Stimulated activated CD8-positive, alpha-beta memory T cell treated with anti-CD3 and anti-CD28 coated beads, Interleukin-4, amount 100 ng/mL, for 48 hours (primary cell): ENCODE measurements around the gene RAD9A.
A peak's percentile ranks its signal among the peaks of the same experiment; 100 is the strongest.

ENCODE experiments used
- DNase-seq: peaks from one replicate; pipeline ENCODE4 v3.0.0-alpha.2; 2020

RAD9A gene

DNA sequence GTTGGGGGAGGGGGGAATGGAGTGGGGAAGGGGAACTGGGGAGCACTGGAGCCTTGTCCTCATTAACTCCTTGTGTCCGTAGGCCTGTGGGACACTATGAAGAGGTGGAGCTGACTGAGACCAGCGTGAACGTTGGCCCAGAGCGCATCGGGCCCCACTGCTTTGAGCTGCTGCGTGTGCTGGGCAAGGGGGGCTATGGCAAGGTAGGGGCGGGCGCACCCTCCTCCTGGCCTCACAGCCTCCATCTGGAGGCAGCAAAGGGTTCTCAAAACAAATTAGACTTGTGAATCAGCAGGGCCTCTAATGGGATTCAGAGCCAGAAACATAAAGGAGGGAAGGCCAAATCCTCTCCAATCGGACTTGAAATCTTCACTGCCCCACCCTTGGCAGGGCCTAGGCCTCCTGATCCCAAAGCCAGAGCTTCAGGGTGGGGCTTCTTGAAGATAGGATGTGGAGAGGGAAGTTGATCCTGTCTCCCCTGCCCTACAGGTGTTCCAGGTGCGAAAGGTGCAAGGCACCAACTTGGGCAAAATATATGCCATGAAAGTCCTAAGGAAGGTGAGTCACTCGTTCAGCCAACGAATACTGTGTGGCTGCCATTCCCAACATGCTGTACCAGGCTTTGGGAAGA lies 37.4 kb downstream of the RAD9A start:
- no peak for DNase-seq

GRCh38 chr11:67429722-67430121 lies 37.9 kb downstream of the RAD9A start:
- no peak for DNase-seq

DNA sequence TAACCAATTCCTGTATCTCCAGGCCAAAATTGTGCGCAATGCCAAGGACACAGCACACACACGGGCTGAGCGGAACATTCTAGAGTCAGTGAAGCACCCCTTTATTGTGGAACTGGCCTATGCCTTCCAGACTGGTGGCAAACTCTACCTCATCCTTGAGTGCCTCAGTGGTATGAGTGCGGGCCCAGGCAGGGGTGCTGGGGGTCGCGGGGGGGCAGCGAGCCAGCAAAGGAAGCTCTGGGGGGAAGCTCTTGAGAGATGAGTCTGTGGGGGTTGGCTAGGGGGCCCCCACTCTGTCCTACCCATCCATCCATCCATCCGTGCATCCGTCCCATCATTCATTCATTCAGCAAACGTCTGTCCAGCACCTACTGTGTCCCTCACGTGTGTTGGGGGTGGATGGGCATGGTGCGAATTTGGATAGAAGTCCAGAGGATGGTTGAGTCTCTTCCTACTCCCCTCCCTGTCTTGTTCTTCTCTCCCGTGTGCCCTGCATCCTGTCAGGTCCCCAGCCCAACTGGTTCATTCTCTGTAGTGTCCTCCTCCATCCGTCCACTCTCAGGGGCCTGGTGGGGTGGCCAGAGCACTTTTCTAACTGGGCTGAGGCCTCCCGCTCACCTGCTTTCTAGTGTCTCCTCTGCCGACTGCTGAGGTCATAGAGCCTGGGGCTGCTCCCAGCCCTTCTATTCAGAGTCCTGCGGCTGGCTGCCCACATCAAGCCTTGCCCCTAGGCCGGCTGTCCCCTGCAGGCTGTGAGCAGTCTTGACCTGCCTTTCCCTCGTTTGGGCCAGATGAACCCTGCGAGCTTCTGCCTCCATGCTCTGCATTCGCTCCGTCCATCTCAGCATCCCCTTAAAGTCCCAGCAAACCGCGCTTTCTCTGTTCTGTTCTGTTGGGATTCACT lies 39.8 kb downstream of the RAD9A start:
- no peak for DNase-seq

- no peak for DNase-seq
Observed at GRCh38 chr11:67432655-67433349, 41.0 kb downstream of the RAD9A start.

GRCh38 chr11:67433536-67434394 lies 42.0 kb downstream of the RAD9A start:
- peak; percentile 54 for DNase-seq

GRCh38 chr11:67434395-67434881 lies 42.7 kb downstream of the RAD9A start:
- DNase-seq = peak; percentile 66

GRCh38 chr11:67435031-67435726 lies 43.4 kb downstream of the RAD9A start:
- peak; percentile 68 for DNase-seq

GRCh38 chr11:67435727-67436458 lies 44.1 kb downstream of the RAD9A start:
- no peak for DNase-seq

GRCh38 chr11:67436459-67437081 lies 44.8 kb downstream of the RAD9A start:
- peak; percentile 87 for DNase-seq

GRCh38 chr11:67437082-67437808 lies 45.5 kb downstream of the RAD9A start, which contains the start of gene PTPRCAP:
TSS of gene PTPRCAP (minus strand) at chr11:67437682. CDS start at chr11:67437619, 63 bp downstream.
- DNase-seq = peak; percentile 78

DNA sequence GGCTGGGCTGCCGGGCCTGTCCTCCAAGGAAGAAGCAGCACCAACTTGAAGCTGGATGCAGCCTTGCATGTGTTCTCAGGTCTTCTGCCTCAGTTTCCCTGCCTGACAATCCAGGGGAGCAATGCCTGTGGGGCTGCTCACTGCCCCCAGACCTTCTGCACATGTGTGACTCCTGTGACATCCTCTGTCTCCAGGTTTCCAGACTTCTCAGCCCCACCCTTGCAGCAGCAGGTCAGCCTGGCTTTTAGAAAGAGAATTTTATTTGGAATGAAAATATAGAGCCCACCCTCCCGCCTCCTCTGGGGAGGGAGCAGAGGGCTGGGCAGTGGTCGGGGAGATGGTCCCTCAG lies 46.0 kb downstream of the RAD9A start:
- DNase-seq = no peak

- peak; percentile 88 for DNase-seq
Observed at GRCh38 chr11:67438158-67438902, 46.5 kb downstream of the RAD9A start.

DNA sequence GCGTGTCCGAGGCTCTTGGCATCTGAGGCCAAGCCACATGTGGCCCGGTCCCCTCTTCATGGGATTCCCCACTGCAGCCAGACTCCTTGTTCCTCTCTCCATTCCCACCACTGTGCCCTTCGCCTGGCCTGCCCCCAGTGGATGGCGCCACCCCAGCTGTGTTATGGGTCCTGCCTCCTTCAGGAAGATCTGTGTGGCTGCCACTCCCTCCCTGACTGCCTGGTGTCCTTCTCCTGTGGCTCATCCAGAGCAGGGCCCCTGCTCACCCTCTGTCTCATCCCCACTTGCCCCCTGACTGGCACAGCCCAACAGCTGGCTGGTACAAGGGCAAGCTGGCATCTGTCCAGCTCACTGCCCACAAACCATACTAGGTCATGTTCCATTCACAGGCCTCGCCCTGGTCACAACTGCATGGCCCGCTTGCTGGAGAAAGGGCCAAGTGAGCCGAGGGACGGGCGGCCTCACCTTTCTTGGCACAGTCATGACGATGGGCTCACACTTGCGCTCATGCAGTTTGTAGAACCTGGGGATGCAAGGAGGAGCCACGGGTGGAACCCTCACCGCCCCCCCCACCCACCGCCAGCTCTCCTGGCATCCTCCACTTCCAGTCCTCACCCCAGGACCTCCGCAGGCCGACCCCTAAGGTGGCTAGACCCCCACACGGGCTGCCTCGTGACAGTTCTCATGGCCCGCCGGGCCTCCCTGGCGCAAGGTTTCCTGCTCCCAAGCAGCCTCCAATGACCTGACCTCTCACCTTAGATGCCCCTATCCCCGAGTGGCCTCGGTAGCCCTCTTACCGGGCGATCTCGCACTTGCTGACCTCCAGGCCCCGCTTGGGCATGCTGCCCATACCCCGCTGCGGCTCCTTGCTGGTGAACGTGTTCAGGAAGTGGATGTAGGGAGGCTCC lies 47.8 kb downstream of the RAD9A start:
- peak; percentile 67 for DNase-seq

GRCh38 chr11:67440229-67441097 lies 48.7 kb downstream of the RAD9A start:
- no peak for DNase-seq

GRCh38 chr11:67441098-67441563 lies 49.3 kb downstream of the RAD9A start:
- no peak for DNase-seq

DNA sequence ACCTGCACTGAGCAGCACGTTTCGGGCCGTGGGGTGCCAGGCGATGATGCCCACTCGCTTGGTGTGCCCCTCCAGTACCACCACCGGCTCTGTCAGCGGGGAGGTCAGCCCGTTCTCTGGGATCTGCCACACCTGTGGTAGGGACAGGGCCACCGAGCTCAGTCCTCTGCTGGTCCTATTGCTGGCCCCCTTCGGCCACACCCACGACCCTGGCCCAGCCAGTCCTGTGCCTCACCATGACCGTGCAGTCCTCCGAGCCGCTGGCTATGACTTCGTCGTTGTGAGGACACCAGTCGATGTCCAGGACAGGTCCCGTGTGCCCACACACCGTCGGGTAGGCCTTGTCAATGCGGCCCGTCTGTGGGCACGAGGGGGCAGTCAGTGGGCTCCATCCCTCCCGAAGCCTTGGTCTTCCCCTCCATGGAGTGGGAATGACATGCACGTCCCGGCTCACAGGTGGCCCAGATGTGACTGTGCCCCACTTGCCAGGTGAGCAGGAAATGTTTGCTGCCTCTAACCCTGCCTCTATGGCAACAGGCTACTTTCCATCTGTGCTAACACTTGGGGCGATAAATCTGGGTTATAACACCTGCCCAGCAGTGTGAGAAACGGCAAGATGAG lies 50.1 kb downstream of the RAD9A start:
- DNase-seq = no peak
